Measurements from ENCODE around the gene PRKCH.
A peak's percentile ranks its signal among the peaks of the same experiment; 100 is the strongest.
"Not testable (repeated sequence)": the region's sequence is repeated elsewhere in the genome, so short reads cannot be mapped to it uniquely, and the experiment has no call there.

Gene PRKCH

GRCh38 chr14:61308701-61309100 lies 12.7 kb upstream of the PRKCH start:
- not testable (repeated sequence) for DNase-seq

GRCh38 chr14:61315313-61315712 lies 6.1 kb upstream of the PRKCH start:
- no peak for DNase-seq

- DNase-seq = no peak
Observed at GRCh38 chr14:61319086-61319485, 2.3 kb upstream of the PRKCH start.

- DNase-seq = no peak
Observed at GRCh38 chr14:61319706-61320105, 1.7 kb upstream of the PRKCH start.

GRCh38 chr14:61320170-61320569 lies 1.2 kb upstream of the PRKCH start:
- DNase-seq = not testable (repeated sequence)

GRCh38 chr14:61320806-61321384 lies 484 bp upstream of the PRKCH start:
- no peak for DNase-seq

GRCh38 chr14:61322011-61322798 lies 826 bp downstream of the PRKCH start:
- no peak for DNase-seq

GRCh38 chr14:61322799-61323290 lies 1.5 kb downstream of the PRKCH start:
- no peak for DNase-seq

- DNase-seq = no peak
Observed at GRCh38 chr14:61323970-61324369, 2.6 kb downstream of the PRKCH start.

- DNase-seq = no peak
Observed at GRCh38 chr14:61325166-61325565, 3.8 kb downstream of the PRKCH start.

- no peak for DNase-seq
Observed at GRCh38 chr14:61326146-61326545, 4.8 kb downstream of the PRKCH start.

GRCh38 chr14:61326847-61327246 lies 5.5 kb downstream of the PRKCH start:
- DNase-seq = no peak

GRCh38 chr14:61328626-61329262 lies 7.4 kb downstream of the PRKCH start:
- no peak for DNase-seq

GRCh38 chr14:61329478-61330051 lies 8.2 kb downstream of the PRKCH start:
- DNase-seq = no peak

- DNase-seq = no peak
Observed at GRCh38 chr14:61330511-61330910, 9.1 kb downstream of the PRKCH start.

- DNase-seq = no peak
Observed at GRCh38 chr14:61331992-61332657, 10.7 kb downstream of the PRKCH start.

- no peak for DNase-seq
Observed at GRCh38 chr14:61332658-61333029, 11.3 kb downstream of the PRKCH start.

GRCh38 chr14:61333087-61333486 lies 11.7 kb downstream of the PRKCH start:
- no peak for DNase-seq

- DNase-seq = no peak
Observed at GRCh38 chr14:61334197-61334701, 12.9 kb downstream of the PRKCH start.

- DNase-seq = no peak
Observed at GRCh38 chr14:61335049-61335448, 13.7 kb downstream of the PRKCH start.

GRCh38 chr14:61335671-61336275 lies 14.4 kb downstream of the PRKCH start:
- DNase-seq = peak; percentile 79

GRCh38 chr14:61337893-61338292 lies 16.5 kb downstream of the PRKCH start:
- DNase-seq = no peak
